ENCODE data around the gene TIMM50.
"Not testable (repeated sequence)": the region's sequence is repeated elsewhere in the genome, so short reads cannot be mapped to it uniquely, and the experiment has no call there.

The TIMM50 gene

GRCh38 chr19:39480337-39481228, at the start of gene TIMM50:
TSS of gene TIMM50 (plus strand) at chr19:39480838. CDS start at chr19:39480854, 16 bp downstream.
- peak; percentile 83 for DNase-seq

- no peak for DNase-seq
These were observed 48.0 kb upstream of the TIMM50 start for GRCh38 chr19:39432677-39433025.

GRCh38 chr19:39433480-39434079, 47.1 kb upstream of the TIMM50 start:
- DNase-seq = no peak

- DNase-seq = no peak
These were observed 46.2 kb upstream of the TIMM50 start for GRCh38 chr19:39434123-39435076.

GRCh38 chr19:39435499-39436349, 44.9 kb upstream of the TIMM50 start, which contains the start of gene RPS16:
TSS of gene RPS16 (minus strand) at chr19:39435949. CDS start at chr19:39435895, 54 bp downstream.
- DNase-seq = peak; percentile 94

GRCh38 chr19:39436350-39436716, 44.3 kb upstream of the TIMM50 start:
- no peak for DNase-seq

- no peak for DNase-seq
These were observed 42.2 kb upstream of the TIMM50 start for GRCh38 chr19:39438270-39438934.

GRCh38 chr19:39444598-39445195, 35.9 kb upstream of the TIMM50 start:
- DNase-seq = no peak

- DNase-seq = peak; percentile 86
These were observed 35.2 kb upstream of the TIMM50 start, which contains the start of gene SUPT5H for GRCh38 chr19:39445196-39446111. TSS of gene SUPT5H (plus strand) at chr19:39445582. CDS start at chr19:39445891, 309 bp downstream.

- DNase-seq = no peak
These were observed 34.1 kb upstream of the TIMM50 start for GRCh38 chr19:39446365-39447084.

GRCh38 chr19:39448271-39448670, 32.4 kb upstream of the TIMM50 start:
- DNase-seq = no peak

GRCh38 chr19:39449116-39449797, 31.4 kb upstream of the TIMM50 start:
- no peak for DNase-seq

GRCh38 chr19:39451257-39451656, 29.4 kb upstream of the TIMM50 start:
- DNase-seq = not testable (repeated sequence)

GRCh38 chr19:39463403-39463802, 17.2 kb upstream of the TIMM50 start:
- no peak for DNase-seq

- no peak for DNase-seq
These were observed 14.5 kb upstream of the TIMM50 start for GRCh38 chr19:39465956-39466747.

- no peak for DNase-seq
These were observed 12.7 kb upstream of the TIMM50 start for GRCh38 chr19:39467941-39468340.

GRCh38 chr19:39469036-39469435, 11.6 kb upstream of the TIMM50 start:
- no peak for DNase-seq

GRCh38 chr19:39469567-39469966, 11.1 kb upstream of the TIMM50 start:
- DNase-seq = no peak

Data from NCI-H524 treated with DMSO at 0.1 percent for 48 hours (cell line).